Testis (tissue), 3 donors: ENCODE results near the gene FCHSD2. TPM values are rescaled to one million over a fixed set of nuclear protein-coding genes. Genes with fewer than 3 reads are reported as not detected.
"Not testable (repeated sequence)": the region's sequence is repeated elsewhere in the genome, so short reads cannot be mapped to it uniquely, and the experiment has no call there.

Experiments used
- DNase-seq: peaks from one replicate; pipeline ENCODE4 v3.0.0-alpha.2; 2019
- H3K27ac ChIP-seq, 2 donors: fragments of 200-600 bp; sonication (generic); one replicate each; pipeline ENCODE4 v1.5.1; 2019
- H3K27me3 ChIP-seq: fragments of 200-600 bp; sonication (generic); one replicate; pipeline ENCODE4 v1.5.1; 2019
- H3K36me3 ChIP-seq: fragments of 200-600 bp; sonication (generic); one replicate; pipeline ENCODE4 v1.5.1; 2017; ENCODE audit warnings: low read depth; ENCODE audit errors: missing control alignments
- H3K4me1 ChIP-seq: fragments of 200-600 bp; sonication (generic); one replicate; pipeline ENCODE4 v1.5.1; 2019
- H3K4me3 ChIP-seq, 2 donors: fragments of 200-600 bp; sonication (generic); one replicate each; pipeline ENCODE4 v1.5.1; 2017 to 2019
- H3K9me3 ChIP-seq: fragments of 200-600 bp; sonication (generic); one replicate; pipeline ENCODE4 v1.5.1; 2017
- CTCF ChIP-seq, 3 experiments: fragments of 450-650 bp in 2 of 3; fragments of 200-600 bp in 1 of 3; sonication (generic) in 1 of 3; IDR thresholded peaks; one replicate each; pipeline ENCODE4 v1.5.1; 2016 to 2019; ENCODE audit warnings: antibody characterized with exemption in 3 of 3, mild to moderate bottlenecking in 2 of 3, moderate library complexity in 1 of 3
- POLR2A ChIP-seq: fragments of 450-650 bp; IDR thresholded peaks from one replicate; pipeline ENCODE4 v1.6.1; 2017; ENCODE audit warnings: antibody characterized with exemption, mild to moderate bottlenecking, moderate library complexity
- WGBS, 2 donors: methylation state at CpG; one replicate each; pipeline ENCODE4 v1.1.5; 2018; 5-methylcytosine and 5-hydroxymethylcytosine counted together
- intact Hi-C: fragments of 100-400 bp; cut with DNase I; formaldehyde crosslinking; loops from one replicate; pipeline ENCODE4 v1.15.1; 2023; ENCODE audit warnings: low total_unique reads
- polyA plus RNA-seq: library from polyadenylated mRNA; stranded (reverse); fragments of 350-450 nt; fragmentation: Illumina TruSeq; extraction: RNeasy Lipid Tissue Mini Kit (QIAGEN cat#74804); gene quantifications from one replicate; pipeline ENCODE4 v1.2.3, GENCODE V29; 2014; ENCODE audit warnings: low read depth, low replicate concordance; ENCODE audit not compliant: insufficient read depth
- total RNA-seq, 2 donors: library from RNA; depleted of rRNA; stranded (reverse); fragments of >200 nt; gene quantifications; one replicate each; pipeline ENCODE4 v1.2.3, GENCODE V29; 2016

FCHSD2 gene
- total and polyA plus RNA-seq, 3 donors from 2014 or later: 44.0 to 69.6 (median 65.9) TPM

DNA sequence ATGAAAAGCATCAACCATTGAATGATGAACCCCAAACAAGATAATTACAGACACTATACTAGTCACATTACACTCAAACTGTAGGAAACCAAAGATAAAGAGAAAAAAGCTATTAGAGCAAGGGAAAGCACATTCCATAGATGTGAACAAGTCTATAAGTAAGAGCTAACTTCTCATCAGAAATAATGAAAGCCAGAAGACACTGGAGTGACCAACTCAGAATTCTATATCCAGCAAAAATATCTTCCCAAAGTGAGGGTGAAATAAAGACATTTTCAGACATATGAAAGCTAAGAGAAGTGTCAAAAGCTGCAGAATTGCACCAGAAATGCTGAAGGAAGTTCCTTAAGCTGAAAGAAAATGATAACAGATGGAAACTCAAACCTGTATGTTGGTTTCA is 17.3 kb downstream of the FCHSD2 start:
- H3K9me3 ChIP-seq: no peaks in the 10 kb centered on the region
- no peak overlapping the region for H3K4me3 ChIP-seq
- H3K27ac ChIP-seq: peak overlapping the region in 1 of 2 donors; percentile 1
- no peak for DNase-seq
- intact Hi-C loops: no loop called here
- no peak for TF ChIP-seq POLR2A
- no peak for TF ChIP-seq CTCF (IDR thresholded peaks at IDR 0.05)
- no peaks in the 10 kb centered on the region for H3K36me3 ChIP-seq
- peaks cover 18% of the 10 kb centered on the region for H3K4me1 ChIP-seq
- no peaks in the 10 kb centered on the region for H3K27me3 ChIP-seq

DNA sequence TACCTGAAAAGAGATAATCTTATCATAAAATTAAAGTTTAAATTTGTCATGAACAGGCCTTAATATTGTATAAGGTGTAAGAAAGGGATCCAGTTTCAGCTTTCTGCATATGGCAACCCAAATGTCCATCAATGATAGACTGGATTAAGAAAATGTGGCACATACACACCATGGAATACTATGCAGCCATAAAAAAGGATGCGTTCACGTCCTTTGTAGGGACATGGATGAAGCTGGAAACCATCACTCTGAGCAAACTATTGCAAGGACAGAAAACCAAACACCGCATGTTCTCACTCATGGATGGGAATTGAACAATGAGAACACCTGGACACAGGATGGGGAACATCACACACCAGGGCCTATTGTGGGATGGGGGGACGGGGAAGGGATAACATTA is 18.2 kb downstream of the FCHSD2 start:
- H3K27ac ChIP-seq, H3K36me3 ChIP-seq, H3K27me3 ChIP-seq, DNase-seq, H3K4me3 ChIP-seq, intact Hi-C loops, H3K9me3 ChIP-seq: not testable (repeated sequence)
- H3K4me1 ChIP-seq: peaks cover 18% of the 10 kb centered on the region
- WGBS, 2 donors: 93 to 95% methylated on average over 4 of the region's 4 CpGs

- peaks cover 8% of the 10 kb centered on the region for H3K4me1 ChIP-seq
- H3K9me3 ChIP-seq: no peaks in the 10 kb centered on the region
- TF ChIP-seq POLR2A (no peak), CTCF (IDR thresholded peaks at IDR 0.05) (no peak)
- H3K27ac ChIP-seq: no peak overlapping the region
- intact Hi-C loops: no loop called here
- no peak for DNase-seq
- H3K36me3 ChIP-seq: no peaks in the 10 kb centered on the region
- no peaks in the 10 kb centered on the region for H3K27me3 ChIP-seq
- no peak overlapping the region for H3K4me3 ChIP-seq
Observed at GRCh38 chr11:73121692-73122091, 20.4 kb downstream of the FCHSD2 start.

- Histone ChIP-seq H3K27me3 (no peaks in the 10 kb centered on the region), H3K36me3 (no peaks in the 10 kb centered on the region), H3K27ac (no peak overlapping the region), H3K9me3 (no peaks in the 10 kb centered on the region), H3K4me1 (no peaks in the 10 kb centered on the region), H3K4me3 (no peak overlapping the region)
- intact Hi-C loops: no loop called here
- no peak for DNase-seq
- 71 to 85% methylated on average over 2 of the region's 2 CpGs for WGBS, 2 donors
- TF ChIP-seq CTCF (IDR thresholded peaks at IDR 0.05) (no peak), POLR2A (no peak)
Observed at GRCh38 chr11:73117071-73117470, 25.0 kb downstream of the FCHSD2 start.

DNA sequence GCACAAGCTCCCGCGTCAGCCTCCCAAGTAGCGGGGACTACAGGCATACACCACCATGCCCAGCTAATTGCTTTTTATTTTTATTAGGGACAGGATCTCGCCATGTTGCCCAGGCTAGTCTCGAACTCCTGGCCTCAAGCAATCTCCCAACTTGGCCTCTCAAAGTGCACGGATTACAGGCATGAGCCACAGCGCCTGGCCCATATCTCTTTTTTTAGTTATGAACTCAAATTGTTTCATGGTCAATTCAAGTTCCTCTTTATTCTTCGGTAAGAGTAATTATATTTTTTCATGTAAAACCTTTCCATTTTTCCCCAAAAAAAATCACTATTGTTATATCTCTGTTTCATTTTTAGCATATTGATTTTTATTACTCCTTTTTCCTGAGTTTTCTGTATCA is 25.5 kb downstream of the FCHSD2 start:
- H3K9me3 ChIP-seq: no peaks in the 10 kb centered on the region
- intact Hi-C loops: no loop called here
- H3K4me3 ChIP-seq: no peak overlapping the region
- TF ChIP-seq POLR2A: no peak
- no peak for TF ChIP-seq CTCF (IDR thresholded peaks at IDR 0.05)
- H3K4me1 ChIP-seq: no peaks in the 10 kb centered on the region
- 90 to 95% methylated on average over 8 of the region's 8 CpGs for WGBS, 2 donors
- no peaks in the 10 kb centered on the region for H3K36me3 ChIP-seq
- DNase-seq: no peak
- H3K27me3 ChIP-seq: no peaks in the 10 kb centered on the region
- no peak overlapping the region for H3K27ac ChIP-seq
